ENCODE results near the gene TRIO.

TRIO gene

GRCh38 chr5:14181299-14181968 is 38.3 kb downstream of the TRIO start:
- H3K9ac ChIP-seq (ENCODE audit: low read length) = no peak overlapping the region
- no peaks in the 10 kb centered on the region for H3K36me3 ChIP-seq (replicated peaks; ENCODE audit: insufficient read depth, low read length)
- H3K4me1 ChIP-seq (ENCODE audit: low read length) = no peaks in the 10 kb centered on the region
- no peaks in the 10 kb centered on the region for H3K9me3 ChIP-seq (replicated peaks; ENCODE audit: insufficient read depth, low read length)
- no peak for TF ChIP-seq CTCF (IDR thresholded peaks at IDR 0.05; ENCODE audit: low read length)
- TF ChIP-seq EZH2phosphoT487 (IDR thresholded peaks at IDR 0.05; ENCODE audit: low read length) = no peak
- no peak for TF ChIP-seq EZH2 (optimal IDR thresholded peaks at IDR 0.05; ENCODE audit: low read depth, low read length)
- H2AFZ ChIP-seq (ENCODE audit: low read length) = no peak overlapping the region
- peaks cover 100% of the 10 kb centered on the region for H3K79me2 ChIP-seq (ENCODE audit: low read length)
- no peak overlapping the region for H3K4me3 ChIP-seq (ENCODE audit: low read length)
- no peaks in the 10 kb centered on the region for H3K27me3 ChIP-seq (replicated peaks; ENCODE audit: insufficient read depth, low read length)
- no peaks in the 10 kb centered on the region for H3F3A ChIP-seq (ENCODE audit: insufficient read depth, low read length)
- DNase-seq = no peak
- H3K4me2 ChIP-seq (ENCODE audit: low read depth, low read length) = no peak overlapping the region
- H4K20me1 ChIP-seq (ENCODE audit: insufficient read depth, low read length) = no peaks in the 10 kb centered on the region
- no peak overlapping the region for H3K27ac ChIP-seq (ENCODE audit: low read length)
- H3K9me2 ChIP-seq (replicated peaks; ENCODE audit: insufficient read depth, low read length) = no peaks in the 10 kb centered on the region

DNA sequence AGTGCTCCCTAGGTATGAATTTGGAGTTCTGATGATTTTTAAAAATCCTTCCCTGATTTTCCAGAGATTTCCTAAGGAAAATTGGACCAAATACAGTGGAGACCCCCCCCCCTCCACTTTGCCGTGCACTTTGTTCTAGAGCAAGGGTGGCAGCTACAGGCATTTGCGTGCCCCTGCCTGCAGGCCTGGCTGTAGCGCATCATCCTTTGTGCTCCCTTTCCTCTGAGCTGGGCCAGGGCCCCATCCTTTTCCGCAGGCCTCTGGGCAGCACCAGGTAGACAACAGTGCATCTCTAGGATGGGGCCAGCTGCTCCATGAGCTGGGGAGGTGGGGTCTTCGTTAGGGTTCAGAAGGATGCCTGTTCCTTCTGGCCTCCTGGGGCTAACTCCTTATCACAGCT is 39.6 kb downstream of the TRIO start:
- DNase-seq = no peak
- H3K79me2 ChIP-seq (ENCODE audit: low read length) = peaks cover 100% of the 10 kb centered on the region
- no peak overlapping the region for H3K9ac ChIP-seq (ENCODE audit: low read length)
- no peak overlapping the region for H3K4me3 ChIP-seq (ENCODE audit: low read length)
- H3K27ac ChIP-seq (ENCODE audit: low read length) = no peak overlapping the region
- no peaks in the 10 kb centered on the region for H3K9me2 ChIP-seq (replicated peaks; ENCODE audit: insufficient read depth, low read length)
- H3K4me2 ChIP-seq (ENCODE audit: low read depth, low read length) = no peak overlapping the region
- no peaks in the 10 kb centered on the region for H3K27me3 ChIP-seq (replicated peaks; ENCODE audit: insufficient read depth, low read length)
- TF ChIP-seq EZH2phosphoT487 (IDR thresholded peaks at IDR 0.05; ENCODE audit: low read length) = no peak
- TF ChIP-seq CTCF (IDR thresholded peaks at IDR 0.05; ENCODE audit: low read length) = no peak
- no peak for TF ChIP-seq EZH2 (optimal IDR thresholded peaks at IDR 0.05; ENCODE audit: low read depth, low read length)
- H3F3A ChIP-seq (ENCODE audit: insufficient read depth, low read length) = no peaks in the 10 kb centered on the region
- H3K4me1 ChIP-seq (ENCODE audit: low read length) = no peaks in the 10 kb centered on the region
- H3K36me3 ChIP-seq (replicated peaks; ENCODE audit: insufficient read depth, low read length) = no peaks in the 10 kb centered on the region
- no peak overlapping the region for H2AFZ ChIP-seq (ENCODE audit: low read length)
- H4K20me1 ChIP-seq (ENCODE audit: insufficient read depth, low read length) = no peaks in the 10 kb centered on the region
- no peaks in the 10 kb centered on the region for H3K9me3 ChIP-seq (replicated peaks; ENCODE audit: insufficient read depth, low read length)

GRCh38 chr5:14183187-14183939 is 40.2 kb downstream of the TRIO start:
- Histone ChIP-seq H3K9ac (ENCODE audit: low read length) (no peak overlapping the region), H3K27ac (ENCODE audit: low read length) (no peak overlapping the region), H3F3A (ENCODE audit: insufficient read depth, low read length) (no peaks in the 10 kb centered on the region), H3K27me3 (replicated peaks; ENCODE audit: insufficient read depth, low read length) (no peaks in the 10 kb centered on the region), H3K4me2 (ENCODE audit: low read depth, low read length) (no peak overlapping the region), H3K79me2 (ENCODE audit: low read length) (peaks cover 99% of the 10 kb centered on the region), H3K4me3 (ENCODE audit: low read length) (no peak overlapping the region), H2AFZ (ENCODE audit: low read length) (no peak overlapping the region), H3K9me2 (replicated peaks; ENCODE audit: insufficient read depth, low read length) (no peaks in the 10 kb centered on the region), H3K9me3 (replicated peaks; ENCODE audit: insufficient read depth, low read length) (no peaks in the 10 kb centered on the region), H4K20me1 (ENCODE audit: insufficient read depth, low read length) (no peaks in the 10 kb centered on the region), H3K36me3 (replicated peaks; ENCODE audit: insufficient read depth, low read length) (no peaks in the 10 kb centered on the region), H3K4me1 (ENCODE audit: low read length) (no peaks in the 10 kb centered on the region)
- no peak for DNase-seq
- no peak for TF ChIP-seq CTCF (IDR thresholded peaks at IDR 0.05; ENCODE audit: low read length)
- TF ChIP-seq EZH2 (optimal IDR thresholded peaks at IDR 0.05; ENCODE audit: low read depth, low read length) = no peak
- no peak for TF ChIP-seq EZH2phosphoT487 (IDR thresholded peaks at IDR 0.05; ENCODE audit: low read length)
